HG03342 (cell line): Measurements from ENCODE around the gene CHIA.

Experiments
- ATAC-seq: cut with Tn5 transposase; IDR thresholded peaks from one replicate; pipeline ENCODE4 v1.9.1; 2021; ENCODE audit warnings: mild to moderate bottlenecking, moderate library complexity; ENCODE audit not compliant: unreplicated experiment

Gene CHIA

GRCh38 chr1:111290630-111291029, at the start of gene CHIA:
CHIA (plus strand) TSS chr1:111290851; CDS start chr1:111310468, 19,617 bp downstream.
- no peak for ATAC-seq

DNA sequence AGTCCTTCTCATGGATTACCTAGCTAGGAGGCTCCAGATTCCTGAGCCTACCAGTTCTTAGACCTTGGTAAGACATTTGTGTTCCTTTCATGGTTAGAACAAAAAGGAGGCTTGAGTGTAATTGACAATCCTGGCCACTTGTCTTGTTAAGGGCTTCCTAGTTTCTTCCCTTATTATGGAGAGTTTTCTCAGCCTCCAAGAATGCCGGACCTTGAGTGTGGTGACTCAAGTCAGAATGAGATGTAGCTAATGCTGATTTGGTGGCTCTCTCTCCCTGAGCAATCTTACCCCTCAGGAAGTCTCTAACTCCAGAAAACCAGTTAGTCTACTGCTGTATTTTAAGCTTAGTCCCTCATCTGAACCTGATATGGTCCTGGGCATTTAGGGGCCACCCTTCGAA, 48.9 kb upstream of the CHIA start:
- no peak for ATAC-seq

DNA sequence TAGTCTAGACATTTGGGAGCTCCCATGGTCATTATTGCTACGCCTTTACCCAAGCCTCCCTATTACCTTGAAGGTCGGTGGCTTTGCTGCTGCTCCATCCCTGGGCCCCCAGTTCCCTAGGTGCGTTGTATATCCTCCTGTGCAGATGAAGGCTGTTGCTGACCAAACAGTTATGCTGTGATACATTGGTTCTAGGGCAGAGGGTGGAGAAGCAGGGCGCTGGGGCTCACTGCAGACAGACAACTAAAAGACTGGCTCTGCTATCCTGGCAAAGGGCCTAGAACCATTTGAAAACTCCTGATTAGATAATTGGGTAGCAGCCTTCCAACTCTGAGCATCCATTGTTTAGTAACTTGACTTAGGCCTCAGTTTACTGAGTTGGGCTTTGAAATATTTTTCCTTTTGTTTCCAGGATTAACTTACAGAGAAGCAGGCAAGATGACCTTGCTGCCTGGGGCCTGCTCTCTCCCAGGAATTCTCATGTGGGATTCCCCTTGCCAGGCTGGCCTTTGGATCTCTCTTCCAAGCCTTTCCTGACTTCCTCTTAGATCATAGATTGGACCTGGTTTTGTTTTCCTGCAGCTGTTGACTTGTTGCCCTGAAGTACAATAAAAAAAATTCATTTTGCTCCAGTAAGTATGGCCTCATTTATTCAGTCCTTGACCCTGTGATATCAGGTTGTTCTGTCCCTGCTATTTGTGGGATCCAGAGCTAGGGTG, 47.7 kb upstream of the CHIA start:
- ATAC-seq: no peak

- no peak for ATAC-seq
Observed at GRCh38 chr1:111247125-111247838, 43.4 kb upstream of the CHIA start.

DNA sequence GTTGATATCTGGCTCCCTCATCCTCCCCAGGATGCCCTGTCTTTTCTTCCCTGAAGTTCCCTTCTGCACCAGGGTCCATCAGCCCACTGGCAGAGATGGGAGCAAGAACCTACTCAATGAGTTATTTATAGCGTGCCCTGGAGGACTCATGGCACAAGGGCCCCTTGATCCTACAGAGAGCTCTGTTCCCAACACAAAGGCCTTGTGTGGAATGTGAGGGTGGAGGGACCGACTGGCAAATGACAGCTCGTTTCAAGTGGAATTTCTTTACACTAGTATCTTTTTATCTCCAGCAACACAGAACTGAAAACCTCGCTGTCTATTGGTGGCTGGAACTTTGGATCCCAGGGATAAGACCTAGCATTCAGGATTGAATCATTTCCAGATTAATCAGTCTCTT, 40.7 kb upstream of the CHIA start:
- ATAC-seq: no peak

GRCh38 chr1:111251570-111251969, 39.1 kb upstream of the CHIA start:
- ATAC-seq: no peak

DNA sequence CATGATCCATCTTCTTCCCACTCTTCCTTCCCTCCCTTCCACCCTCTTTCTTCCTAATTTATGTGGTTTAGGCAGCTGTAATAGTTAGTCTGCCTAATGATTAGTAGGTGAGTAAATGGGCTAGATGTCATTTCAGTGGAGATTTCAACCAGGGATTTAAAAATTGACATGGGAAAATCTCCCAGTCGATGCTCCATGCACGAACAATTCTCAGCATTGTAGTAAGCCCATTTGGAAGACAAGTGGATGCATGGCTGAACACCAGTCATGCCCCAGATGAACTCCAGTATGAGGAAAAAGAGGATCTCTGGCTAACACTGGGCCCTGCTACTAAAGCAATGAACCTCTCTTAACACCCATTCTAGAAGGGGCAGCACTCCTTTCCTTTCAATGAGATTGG, 37.9 kb upstream of the CHIA start:
- ATAC-seq: no peak

DNA sequence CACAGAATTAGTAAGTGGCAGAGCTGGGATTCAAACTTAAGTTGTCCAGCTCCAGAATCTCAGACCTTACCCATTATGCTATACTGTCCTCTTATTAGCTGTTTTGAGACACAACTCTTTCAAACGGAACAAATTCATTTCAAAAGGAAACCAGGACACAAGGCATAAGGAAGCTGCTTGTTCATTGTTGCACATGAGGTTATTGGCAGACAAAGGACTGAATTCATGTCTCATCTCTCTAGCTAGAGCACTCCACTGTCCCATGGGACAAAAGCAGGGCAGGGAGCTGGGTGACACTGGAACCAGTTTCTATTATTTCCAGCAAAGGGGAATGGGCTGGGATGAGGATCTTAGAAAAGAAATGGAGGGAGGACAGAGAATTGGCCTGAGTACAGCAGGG, 36.8 kb upstream of the CHIA start:
- ATAC-seq: no peak

GRCh38 chr1:111256988-111257658, 33.5 kb upstream of the CHIA start:
- no peak for ATAC-seq

- ATAC-seq: no peak
Observed at GRCh38 chr1:111267801-111268508, 22.7 kb upstream of the CHIA start.

DNA sequence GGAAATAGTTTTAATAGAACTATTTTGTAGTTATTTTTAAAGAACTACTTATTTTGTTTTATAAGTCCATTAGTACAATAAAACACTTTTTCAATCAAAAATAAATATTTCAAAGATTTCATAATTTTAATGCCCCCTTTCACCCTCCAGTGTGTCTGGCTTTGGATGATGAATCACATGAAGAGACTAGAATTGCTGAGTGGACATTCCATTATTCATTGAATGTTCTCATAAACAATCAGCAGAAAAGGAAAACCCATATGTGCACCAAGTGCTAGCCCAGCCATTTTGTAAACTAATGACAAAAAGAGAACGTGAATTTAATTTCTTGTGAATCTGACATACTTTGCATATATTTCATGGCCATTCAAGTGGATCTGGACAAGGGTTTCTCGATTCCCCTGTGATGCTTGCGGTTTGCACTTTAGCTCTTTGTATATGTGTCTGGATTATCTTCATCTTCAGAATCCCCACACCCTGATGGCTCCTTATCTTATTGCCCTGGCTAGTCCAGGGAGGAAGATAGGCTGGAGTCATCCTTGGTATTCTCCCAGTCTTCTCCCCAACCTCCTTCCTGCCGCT, 20.7 kb upstream of the CHIA start:
- no peak for ATAC-seq

DNA sequence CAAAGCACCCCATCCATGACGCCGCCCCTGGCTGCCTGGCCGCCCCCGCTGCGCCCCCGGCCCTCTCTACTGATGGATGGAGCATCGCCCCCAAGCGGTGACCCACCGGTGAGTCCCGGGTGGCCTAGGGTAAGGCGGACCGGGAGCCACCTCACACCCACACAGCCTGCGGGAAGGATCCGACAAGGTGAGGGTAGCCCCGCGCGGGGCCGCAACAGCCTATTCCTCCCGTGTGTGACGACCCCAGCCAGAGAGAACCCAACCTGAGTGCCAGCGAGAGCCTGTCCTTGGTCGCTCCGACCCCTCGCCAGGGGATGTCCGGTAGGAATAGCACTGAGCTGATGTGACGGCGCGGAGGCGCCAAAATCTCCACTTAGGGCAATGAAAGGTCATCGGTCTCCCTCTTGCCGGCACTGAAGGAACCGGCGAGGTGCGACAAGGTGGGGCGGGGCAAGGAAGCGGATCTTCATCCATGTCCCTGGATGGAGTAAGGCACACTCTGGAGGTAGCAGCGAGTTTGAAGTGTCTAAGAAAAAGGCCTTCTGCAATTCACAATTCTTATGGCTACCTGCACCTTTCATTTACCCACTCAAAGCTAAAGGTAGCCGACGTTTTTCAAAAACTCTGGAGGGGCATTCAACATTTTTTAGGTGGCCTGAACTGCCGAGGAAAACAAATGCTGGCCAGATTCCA, 19.7 kb upstream of the CHIA start:
- ATAC-seq: no peak

- ATAC-seq: no peak
Observed at GRCh38 chr1:111271464-111271801, 19.2 kb upstream of the CHIA start.

DNA sequence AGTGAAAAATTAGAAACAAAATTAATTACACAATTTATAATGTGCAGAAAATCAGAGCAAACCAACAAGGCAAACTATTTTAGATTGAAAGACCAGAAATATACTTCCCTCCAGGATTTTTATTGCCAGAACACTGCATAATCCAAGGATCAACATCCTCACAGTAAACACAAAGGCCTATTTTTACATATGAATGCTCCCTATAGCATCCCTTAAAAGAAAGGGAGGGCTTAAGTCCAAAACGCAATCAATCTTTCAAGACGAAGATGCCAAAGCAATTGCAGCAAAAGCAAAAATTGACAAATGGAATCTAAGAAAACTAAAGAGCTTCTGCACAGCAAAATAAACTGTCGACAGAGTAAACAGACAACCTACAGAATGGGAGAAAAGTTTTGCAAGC, 18.6 kb upstream of the CHIA start:
- ATAC-seq: no peak

DNA sequence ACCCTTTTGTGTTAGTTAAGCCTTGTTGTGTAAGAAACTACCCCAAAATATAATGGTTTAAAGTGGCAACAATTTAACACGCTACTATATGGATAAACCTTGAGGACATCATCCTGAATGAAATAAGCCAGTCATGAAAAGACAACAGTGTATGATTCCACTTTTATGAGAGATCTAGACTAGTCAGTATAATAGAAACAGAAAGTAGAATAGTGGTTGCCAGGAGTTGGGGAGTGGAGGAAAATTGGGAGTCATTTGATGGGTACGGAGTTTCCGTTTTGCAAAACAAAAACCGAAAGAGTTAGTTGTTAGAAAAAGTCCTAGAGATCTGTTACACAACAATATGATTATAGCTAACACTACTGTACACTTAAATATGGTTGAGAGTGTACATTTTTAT, 16.0 kb upstream of the CHIA start:
- ATAC-seq: no peak

DNA sequence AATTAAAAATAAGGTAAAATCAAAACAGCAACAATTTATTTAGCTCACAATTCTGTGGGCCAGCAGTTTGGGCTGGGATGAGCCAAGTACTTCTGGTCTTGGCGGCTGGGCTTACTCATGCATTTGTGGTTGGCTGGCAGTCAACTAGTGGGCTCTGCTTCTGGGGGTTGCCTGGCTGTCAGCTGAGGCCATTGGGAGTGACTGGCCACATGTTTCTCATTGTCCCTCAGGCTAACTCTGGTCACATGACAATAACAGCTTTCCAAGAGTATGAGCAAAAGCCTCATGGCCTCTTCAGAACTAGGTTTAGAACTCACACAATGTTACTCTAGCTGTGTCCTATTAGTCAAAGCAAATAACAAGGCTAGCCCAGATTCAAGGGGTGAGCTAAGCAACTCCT, 15.6 kb upstream of the CHIA start:
- no peak for ATAC-seq

DNA sequence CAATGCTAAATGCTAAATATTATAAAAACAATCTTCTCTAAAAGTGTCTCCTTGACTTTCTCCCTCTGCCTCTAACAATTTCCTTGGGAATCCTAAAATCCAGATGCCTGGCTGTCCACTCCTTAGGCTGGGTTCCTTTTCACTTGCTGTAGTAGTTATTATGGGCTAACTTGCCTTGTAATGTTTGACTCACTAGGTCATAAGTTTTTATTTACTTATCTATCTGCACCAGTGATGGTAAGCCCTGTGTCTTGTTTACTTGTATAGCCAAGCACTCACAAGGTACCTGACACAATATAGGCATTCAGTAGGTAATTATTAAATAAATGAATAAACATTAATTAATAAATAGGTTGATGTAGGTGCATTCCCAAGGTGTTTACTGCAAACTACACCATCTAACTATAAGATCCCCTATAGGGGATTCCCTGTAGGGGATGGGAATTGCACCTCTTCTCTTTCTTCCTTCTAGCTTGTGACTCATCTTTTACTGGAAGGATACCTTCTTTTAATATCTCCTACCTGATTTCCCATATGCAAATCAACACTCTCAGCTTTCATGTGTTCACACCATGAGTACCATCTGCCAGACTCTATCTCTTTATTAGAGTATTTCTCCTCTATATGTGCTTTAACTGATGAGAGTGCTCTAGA, 14.7 kb upstream of the CHIA start:
- no peak for ATAC-seq

DNA sequence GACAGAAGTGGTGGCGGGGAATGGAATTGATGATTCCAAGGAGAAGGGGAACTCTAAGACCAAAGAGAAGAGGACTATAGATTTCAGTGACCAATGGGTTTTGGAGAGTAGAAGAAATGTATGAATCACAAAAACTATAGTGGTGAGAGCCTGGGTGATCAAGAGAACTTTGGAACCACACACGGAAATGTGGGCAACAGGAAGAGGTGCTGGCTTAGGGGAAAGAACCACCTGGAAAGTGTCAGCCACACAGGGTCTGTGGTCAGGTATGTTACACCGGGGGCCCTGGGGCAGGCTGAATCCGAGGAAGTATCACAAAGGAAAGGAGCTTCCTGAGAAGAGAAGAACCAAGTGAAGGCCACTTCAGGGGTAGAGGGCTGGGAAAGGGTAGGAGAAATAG, 11.5 kb upstream of the CHIA start:
- no peak for ATAC-seq

GRCh38 chr1:111280267-111280666, 10.4 kb upstream of the CHIA start:
- no peak for ATAC-seq

GRCh38 chr1:111281411-111281810, 9.2 kb upstream of the CHIA start:
- ATAC-seq: no peak
